HG03521 (cell line): ENCODE measurements around the gene ZNF467.
A peak's percentile ranks its signal among the peaks of the same experiment; 100 is the strongest.

ENCODE experiments used
- ATAC-seq: cut with Tn5 transposase; IDR thresholded peaks from one replicate; pipeline ENCODE4 v1.9.1; 2021; ENCODE audit warnings: mild to moderate bottlenecking, moderate library complexity; ENCODE audit not compliant: unreplicated experiment

ZNF467 gene

DNA sequence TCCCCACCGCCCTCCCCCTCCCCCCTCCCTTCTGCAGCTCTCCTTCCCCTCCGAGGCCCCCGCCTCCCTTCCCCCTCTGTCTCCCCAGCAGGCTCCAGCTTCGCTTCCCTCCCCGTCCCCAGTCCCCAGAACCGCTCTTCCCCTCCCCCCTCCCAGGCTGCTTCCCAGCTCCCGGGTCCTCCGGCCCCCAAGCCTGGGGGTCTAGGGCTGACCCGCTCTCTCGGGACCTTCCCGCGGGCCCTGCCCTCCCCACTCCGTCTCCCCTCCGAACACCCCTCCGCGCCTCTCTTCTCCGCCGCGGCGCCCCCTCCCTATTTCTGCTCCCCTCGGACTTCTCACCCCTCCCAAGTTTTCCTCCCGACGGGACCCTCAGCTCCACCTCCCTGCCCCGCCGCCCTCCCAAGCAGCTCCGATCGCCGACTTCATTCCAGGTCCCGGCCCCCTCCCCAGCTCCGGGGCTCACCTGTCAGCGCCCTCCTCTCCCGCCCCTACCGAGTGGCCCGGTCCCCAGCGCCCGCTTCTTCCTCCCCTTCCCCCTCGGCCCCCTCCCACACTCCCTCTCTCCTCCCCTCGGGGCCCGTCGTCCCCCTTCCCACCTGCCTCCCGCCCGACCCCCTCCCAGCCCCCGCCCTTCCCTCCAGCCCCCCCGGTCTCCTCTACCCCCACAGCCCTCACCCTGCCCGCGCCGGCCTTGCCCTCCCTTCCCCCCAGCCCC is 990 bp downstream of the ZNF467 start:
- ATAC-seq = no peak

GRCh38 chr7:149771720-149772240 is 1.6 kb downstream of the ZNF467 start:
- peak; percentile 97 for ATAC-seq

GRCh38 chr7:149770728-149771636 is 2.4 kb downstream of the ZNF467 start:
- no peak for ATAC-seq

DNA sequence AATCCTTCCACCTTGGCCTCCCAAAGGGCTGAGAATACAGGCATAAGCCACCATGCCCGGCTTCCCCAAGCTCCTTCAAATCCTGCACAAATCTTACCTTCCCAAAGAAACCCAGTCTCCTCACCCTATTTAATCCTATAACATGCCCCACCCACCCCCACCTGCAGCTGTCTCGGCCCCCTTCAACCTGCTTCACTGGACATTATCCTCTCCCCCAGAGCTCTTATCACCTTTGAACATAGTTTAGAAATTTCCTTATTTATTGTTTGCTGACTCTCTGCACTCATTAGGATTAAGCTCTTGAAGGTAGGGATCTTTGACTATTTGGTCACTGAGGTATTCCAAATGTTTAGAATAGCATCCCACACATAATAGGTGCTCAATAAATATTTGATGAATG is 3.5 kb downstream of the ZNF467 start:
- no peak for ATAC-seq

GRCh38 chr7:149768931-149769330 is 4.5 kb downstream of the ZNF467 start:
- no peak for ATAC-seq

GRCh38 chr7:149767068-149767467 is 6.3 kb downstream of the ZNF467 start:
- no peak for ATAC-seq

- ATAC-seq = no peak
Measured at GRCh38 chr7:149766135-149766675, 7.2 kb downstream of the ZNF467 start.

DNA sequence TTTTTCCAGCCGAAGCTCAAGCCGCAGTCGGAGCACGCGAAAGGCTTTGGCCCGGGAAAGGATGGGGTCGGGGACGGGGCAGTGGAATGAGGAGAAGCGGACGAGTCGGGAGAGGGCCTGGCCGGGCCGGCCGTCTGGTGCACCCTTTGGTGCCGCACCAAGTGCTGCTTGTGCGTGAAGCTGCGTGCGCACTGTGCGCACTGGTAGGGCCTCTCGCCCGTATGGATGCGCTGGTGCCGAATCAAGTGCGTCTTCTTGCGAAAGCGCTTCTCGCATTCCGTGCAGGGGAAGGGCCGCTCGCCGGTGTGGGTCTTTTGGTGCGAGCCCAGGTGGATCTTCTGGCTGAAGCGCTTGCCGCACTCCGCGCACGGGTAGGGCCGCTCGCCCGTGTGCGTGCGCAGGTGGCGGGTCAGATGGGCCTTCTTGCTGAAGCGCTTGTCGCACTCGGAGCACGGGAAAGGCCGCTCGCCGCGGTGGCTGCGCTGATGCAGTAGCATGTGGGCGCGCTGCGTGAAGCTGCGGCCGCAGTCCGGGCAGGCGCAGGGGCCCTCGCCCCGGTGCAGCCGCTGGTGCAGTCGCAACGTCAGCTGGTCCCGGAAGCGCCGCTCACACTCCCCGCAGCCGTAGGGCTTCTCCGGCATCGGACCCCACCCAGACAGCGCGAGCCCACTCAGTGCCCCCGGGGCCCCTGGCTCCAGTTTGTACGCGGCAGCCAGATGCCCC is 7.8 kb downstream of the ZNF467 start:
- no peak for ATAC-seq

GRCh38 chr7:149764481-149765398 is 8.6 kb downstream of the ZNF467 start:
- no peak for ATAC-seq

DNA sequence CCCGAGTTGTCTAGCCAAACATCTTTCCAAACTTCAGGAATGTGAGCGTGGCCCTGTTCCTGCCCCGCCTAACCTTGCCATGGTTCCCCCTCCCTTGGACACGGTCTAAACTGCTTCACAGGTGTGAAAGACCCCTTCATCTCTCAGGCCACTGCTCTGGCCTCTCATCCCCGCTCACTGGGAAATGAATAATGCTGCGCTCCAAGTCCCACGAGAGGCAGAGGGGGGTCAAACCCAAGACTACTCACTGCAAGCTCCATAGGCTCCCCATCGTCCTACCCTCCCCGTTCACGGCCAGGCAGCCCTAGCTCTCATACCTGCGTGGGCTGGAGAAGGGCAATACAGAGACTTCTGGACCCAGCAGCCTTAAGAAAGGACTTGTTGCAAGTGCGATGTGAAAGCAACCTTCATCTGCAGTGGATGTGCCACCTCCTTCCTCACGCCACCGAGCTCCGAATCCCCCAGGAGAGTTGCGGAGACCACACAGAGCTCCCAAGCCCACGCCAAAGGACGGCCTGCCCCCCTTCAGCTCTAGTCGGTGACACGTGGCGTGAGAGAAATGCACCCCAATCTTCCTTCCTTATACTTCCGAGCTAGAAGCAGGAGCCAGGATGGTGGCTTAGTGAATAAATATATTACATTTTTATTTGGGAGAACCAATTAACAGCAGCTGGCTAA is 9.7 kb downstream of the ZNF467 start:
- ATAC-seq = no peak

GRCh38 chr7:149762610-149763009 is 10.8 kb downstream of the ZNF467 start:
- ATAC-seq = no peak

DNA sequence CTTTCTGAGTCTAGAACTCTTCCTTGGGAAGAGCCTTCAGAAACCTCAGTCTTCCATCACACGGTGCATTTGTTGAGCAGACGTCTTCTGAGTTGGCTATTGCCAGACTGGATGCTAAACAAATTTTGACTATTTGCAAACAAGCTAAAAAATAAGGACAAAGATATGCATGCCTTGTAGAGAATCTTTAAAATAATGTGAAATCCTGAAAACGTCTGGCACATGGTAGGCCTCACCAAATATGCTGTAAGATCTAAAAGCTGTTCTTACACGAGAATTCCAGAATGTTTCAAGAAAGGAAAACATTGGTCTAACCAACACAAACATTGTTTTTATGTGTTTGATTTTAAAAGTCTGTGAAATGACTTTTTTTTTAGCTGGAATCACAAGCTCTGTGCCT is 11.3 kb downstream of the ZNF467 start:
- ATAC-seq = no peak

GRCh38 chr7:149761307-149761706 is 12.1 kb downstream of the ZNF467 start:
- ATAC-seq = no peak

DNA sequence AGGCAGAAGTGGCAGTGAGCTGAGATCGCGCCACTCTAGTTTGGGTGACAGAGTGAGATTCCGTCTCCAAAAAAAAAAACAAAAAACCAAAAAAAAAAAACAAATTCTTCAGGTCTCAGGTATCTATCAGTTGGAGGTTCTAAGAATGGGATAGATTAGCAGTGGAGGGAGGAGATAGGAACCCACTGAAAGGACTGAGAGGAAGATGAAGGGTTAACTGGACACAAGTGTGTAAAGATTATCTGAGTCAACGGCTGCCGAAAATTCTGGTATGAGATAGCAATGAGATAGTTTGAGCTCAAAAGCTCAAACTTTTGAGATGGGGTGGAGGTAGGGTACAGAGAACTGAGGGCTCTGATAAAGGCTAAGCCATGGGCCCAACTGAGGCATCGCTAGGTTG is 12.8 kb downstream of the ZNF467 start:
- no peak for ATAC-seq

GRCh38 chr7:149759093-149759860 is 14.1 kb downstream of the ZNF467 start:
- no peak for ATAC-seq

DNA sequence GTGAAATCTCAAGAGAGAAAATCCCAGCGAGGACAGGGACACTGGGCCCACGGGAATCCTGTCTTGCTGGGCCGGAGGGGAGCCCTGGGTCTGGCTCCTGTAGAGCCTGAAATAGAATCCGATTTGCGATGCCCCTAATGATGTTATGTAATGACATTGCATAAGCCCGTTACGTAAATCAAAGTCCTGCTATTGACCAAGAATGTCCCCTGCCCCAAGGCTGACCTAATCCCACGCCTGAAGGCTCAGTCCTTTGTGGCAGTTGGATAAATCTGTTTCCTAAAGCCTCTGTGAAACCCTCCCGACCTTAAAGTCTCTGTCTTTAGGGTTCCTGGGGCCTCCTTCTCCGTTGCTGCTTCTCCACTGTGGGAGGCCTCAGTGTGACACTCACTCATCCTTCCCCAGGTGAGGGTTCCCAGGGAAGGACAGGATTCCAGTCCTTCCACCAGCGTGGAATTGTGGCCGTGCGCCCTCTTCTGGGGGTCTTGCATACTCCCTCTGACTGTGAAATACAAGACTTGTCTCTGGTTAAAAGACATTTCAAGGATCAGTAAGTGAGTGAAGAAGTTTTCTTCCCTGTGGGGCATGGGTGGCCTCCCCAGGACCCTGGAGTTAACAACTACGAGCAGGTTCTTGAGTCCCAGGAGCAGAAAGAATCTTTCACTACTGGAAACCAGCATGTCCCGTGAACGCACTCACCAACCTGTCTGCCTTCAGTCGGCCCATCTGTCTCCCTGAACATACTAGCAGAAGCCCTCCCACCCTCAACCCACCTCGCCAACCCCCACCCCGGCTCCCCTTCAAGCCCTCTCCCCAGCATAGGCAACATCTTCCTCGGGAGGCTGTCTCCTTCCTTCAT is 19.8 kb downstream of the ZNF467 start:
- ATAC-seq = no peak

- no peak for ATAC-seq
Measured at GRCh38 chr7:149752646-149753045, 20.7 kb downstream of the ZNF467 start.
